22Rv1 (cell line): ENCODE measurements around the gene COMMD9.

ENCODE experiments used
- CTCF ChIP-seq: fragments of 450-650 bp; IDR thresholded peaks from 2 replicates; pipeline ENCODE4 v1.5.1; 2017; ENCODE audit warnings: mild to moderate bottlenecking
- ZFX ChIP-seq: fragments of 450-650 bp; IDR thresholded peaks from 2 replicates; pipeline ENCODE4 v1.6.1; 2017; ENCODE audit warnings: antibody characterized with exemption, borderline replicate concordance

- TF ChIP-seq ZFX (no peak), CTCF (no peak)
Observed at GRCh38 chr11:36241497-36241896, 47.7 kb downstream of the COMMD9 start.
